GM18499 (cell line): ENCODE data around the gene NRP2.

ENCODE experiments used
- ATAC-seq: cut with Tn5 transposase; IDR thresholded peaks from one replicate; pipeline ENCODE4 v1.9.1; 2021; ENCODE audit warnings: moderate number of reproducible peaks; ENCODE audit not compliant: insufficient read depth, unreplicated experiment

Gene NRP2

DNA sequence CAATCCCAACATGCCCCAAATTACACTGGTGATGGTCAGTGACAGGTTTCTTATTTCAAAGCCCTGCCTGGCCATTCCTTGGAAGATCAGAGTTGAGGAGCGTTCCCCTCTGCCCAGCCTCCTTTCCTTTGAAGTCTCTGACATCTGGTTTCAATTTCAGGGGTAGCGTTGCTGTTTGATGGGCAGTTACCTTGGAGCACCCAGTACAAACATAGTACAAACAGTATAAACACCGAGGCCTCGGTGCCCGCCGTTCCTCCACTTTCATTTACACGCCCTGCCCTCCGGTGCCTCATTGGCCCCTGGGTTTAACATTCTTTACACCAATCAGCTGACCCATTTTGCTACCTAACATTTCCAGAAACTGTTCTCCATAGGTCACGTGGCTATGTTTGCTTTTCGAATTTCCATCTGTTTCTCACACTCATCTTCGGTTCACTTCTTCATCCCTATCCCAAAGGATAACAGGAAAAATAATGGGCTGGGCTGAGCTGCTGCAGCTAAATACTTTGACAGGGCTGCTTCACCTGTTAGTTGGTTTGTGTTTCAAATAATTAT is 65.6 kb downstream of the NRP2 start:
- ATAC-seq = no peak

DNA sequence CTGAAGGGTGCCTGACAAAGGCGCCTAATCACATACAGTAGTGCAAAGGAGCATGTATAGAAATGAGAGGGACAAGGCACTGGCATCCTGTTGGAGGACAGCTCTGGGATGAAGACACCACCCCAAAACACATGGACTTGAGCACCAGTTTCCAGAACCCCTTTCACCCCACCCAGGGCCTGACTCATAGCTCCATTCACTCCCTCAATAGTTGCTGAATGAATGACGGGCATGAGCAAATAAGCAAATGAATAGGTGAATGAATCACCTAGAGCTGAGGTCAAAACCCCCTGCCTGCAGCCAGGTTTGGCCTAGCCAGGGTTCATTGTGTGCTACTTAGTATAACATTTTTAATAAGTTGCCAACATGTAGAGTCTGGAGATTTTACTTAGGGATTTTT is 66.3 kb downstream of the NRP2 start:
- ATAC-seq = no peak

DNA sequence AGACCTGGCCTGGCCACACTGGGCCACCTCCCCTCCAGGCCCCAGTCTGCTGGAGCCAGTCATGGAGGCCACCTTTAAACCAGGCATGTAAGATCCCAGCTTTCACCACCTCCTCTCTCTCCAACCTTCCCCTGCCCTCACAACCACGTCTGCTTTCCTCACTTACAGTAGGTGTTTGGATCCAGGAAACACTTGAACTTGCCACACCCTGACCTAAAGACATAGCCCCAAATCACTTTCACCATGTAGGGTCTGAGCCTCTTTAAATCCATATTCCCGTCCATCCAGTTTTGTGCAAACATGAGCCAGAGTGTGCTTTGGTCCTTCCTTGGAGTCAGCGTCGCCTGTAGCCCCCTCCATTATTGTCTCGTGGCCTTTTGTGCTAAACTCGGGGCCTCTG is 66.8 kb downstream of the NRP2 start:
- ATAC-seq = no peak

DNA sequence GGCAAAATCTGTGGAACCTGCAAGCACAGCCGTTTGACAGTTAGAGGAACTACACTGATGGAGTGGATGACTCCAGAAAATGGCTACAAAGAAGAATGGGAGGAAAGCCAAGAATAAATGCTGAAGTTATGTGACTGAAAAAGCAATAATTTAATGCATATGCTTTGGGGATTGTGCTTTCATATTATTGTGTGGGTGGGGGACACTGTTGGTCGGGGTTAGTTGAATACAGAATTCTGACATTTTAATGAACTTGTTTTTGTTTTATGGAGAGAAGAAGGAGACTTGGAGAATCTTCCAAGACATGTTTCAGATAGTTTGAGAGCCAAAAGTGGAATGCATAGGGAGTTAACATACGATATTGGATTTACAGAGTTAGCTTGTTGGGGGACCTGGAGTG is 68.5 kb downstream of the NRP2 start:
- no peak for ATAC-seq

DNA sequence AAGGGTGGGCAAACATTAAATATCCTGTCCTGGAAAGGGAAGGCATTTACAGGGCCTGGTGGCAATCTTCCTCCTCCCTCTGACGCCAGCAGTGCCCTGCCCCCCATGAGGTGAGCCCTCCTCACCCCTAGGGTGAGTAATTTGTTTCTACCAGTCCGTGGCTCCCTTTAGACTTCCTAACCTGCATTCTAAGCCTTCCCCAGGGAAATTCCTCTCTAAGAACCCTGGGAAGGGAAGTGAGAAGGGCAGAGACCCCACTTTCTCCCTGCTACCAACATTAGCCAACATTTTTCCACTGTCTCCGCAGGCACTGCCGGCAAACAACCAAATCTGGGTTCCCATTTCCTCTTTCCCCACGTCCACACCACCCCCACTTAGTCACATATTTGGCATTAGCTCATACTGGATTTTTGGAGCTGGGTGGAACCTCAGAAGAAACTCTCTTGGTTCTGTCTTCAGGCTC is 69.3 kb downstream of the NRP2 start:
- no peak for ATAC-seq

DNA sequence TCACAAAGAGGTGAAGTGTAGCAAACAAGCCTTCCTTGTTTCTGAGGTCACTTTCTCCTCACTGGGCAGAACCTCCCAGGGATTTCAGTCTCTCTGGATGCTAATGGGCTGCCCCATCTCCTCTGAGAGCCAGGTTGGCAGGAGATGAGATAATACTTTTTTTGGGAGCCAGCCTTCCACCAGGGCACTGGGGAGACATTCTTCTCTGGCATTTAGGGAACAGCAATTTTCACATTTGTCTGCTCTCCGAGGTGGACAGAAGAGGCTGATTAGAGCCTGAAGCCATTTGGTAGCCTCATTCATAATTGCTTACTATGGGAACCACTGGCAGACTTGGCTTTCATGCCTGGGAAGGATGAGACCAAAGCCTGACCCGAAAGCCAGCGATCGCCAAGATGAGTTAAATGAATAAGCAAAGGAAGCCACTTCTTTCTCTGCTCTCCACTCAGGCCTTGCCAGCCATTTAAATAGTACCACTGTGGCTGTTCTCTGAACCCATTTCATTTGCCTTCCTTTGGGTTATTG is 70.1 kb downstream of the NRP2 start:
- ATAC-seq = no peak

DNA sequence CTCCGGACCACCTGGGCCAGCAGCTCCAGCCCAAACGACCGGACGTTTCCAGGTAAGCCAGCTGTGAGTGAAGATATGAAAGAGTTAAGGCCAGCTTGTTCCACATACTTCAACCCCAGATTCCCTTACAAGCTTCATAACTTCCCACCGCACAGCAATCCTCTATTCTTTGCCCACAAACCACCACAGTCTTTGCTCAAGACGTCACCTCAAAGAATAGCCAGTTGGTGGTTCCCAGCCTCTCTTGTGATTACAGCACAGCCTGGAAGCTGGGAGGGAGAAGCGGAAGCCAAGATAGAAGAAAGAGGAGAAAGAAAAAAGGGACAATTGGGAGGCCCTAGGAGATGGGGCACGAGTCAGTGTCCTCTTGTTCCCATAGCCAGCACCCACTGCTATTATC is 70.6 kb downstream of the NRP2 start:
- ATAC-seq = no peak

DNA sequence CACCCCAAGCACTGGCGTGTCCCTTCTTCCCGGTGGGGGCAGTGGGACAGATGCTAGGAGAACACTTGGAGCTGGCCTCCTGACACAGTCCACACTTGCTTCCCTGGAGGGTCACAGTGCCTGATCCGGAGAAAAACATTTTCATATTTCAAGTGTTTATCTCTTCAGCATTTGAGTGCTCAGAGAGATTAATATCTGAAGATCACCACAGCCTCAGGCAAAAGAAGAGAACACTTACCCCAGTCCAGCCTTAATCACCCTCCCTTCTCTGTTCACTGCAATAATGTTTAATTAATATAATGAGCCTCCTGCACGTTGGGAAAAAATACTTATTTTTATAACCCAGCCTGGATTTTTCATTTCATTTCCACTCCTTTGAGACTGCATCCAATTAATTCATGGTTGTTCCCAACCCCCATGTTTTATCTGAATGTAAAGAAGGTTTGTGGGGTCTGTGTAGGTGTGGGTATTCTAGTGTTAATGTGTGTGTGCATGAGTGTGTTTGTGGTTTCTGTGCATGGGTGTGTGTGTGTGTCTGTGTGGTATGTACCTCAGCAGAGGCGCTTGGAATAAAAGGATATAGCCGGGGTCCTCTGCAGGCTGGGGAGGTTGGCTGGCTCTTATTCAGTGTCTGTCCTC is 72.1 kb downstream of the NRP2 start:
- ATAC-seq = no peak

DNA sequence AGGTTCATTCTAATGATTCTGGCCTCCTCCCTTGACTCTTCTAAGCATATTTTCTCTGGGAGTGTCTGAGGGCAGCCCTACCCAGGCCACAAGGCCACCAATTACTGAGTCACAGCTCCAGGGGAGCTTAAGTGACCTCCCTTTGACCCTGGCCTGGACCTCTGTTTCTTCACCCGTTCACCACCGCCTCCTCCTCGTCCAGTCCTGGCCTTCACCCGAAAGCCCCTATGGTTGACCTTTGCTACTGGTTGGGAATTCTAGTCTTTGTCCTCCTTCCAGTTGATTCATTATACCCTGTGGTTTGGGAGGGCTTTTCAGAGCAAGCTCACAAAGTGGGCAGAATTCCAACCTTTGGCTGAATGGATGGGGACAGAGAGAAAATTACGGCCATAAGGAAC is 72.6 kb downstream of the NRP2 start:
- ATAC-seq = no peak

DNA sequence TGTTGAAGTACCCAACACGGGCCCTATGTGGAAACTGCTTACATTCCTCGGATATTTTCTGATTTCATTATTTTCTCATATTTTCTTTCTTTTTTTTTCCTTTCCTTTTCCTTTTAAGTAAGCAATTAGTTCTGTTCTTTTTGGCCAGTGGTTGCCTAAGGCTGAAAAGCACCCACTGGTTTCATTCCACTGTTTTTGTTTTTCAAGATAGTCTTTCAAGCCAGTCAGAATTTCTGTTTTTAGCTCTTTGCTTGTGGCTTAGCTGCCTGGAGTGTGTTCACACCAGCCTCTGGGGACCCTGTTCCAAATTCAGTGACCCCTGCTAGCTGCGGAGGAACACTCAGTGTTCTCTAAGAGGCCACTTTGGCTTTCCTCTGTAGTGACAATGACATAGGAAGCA is 73.6 kb downstream of the NRP2 start:
- ATAC-seq = no peak

DNA sequence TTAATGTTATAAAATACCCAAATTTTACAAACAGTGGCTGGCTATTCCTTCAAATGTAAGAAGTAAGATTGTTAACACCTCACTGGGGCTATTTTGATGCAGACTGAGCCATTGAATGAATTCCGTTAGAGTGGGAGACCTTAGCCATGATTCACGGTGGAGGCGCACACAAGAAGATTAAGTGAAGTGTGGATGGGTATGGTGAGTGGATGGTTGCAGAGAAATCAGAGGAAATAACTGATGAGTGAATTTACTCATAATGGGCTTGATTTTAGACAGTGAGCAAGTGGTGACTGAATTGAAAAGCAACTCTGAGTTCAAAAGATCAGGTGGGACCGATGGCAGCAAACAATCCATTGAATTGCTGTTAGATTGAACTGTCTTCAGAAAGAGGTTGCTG is 75.0 kb downstream of the NRP2 start:
- no peak for ATAC-seq

DNA sequence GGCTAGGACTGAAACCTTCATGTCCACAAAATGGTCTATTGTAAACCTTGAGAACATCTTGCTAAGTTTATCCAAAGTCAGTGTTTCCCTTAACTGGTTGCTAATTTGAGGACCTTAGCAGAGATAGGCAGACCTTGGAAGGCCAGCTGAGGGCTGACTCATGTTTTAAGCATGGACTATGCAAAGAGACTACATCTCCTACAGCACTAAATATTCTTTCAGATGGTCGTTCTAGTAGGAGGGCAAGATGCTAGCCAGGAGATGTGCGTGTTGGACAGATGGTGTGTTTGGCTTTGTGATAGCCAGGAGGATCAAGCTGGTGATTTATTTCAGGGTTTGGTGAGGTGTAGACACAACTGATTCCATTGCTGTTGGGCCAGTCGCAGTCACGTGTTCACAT is 75.8 kb downstream of the NRP2 start:
- ATAC-seq = no peak

DNA sequence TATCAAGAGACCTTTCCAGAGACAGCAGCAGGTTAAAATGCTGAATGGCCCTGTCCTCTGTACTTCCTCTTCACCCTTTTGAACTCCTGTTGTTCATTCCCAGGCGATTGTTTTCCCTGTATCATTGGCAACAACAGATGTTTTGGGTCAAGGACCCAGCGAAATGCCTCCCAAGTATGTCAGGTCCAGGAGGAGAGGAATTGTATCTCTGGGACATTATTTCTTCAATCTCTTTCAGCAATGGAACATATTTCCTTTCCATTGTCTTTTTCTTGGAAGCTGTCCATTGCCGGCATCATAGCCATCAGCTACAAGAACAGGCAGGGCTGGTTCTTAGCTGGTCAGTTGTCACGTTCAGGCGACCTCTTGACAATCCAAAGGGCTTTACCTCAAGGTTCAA is 76.2 kb downstream of the NRP2 start:
- no peak for ATAC-seq

DNA sequence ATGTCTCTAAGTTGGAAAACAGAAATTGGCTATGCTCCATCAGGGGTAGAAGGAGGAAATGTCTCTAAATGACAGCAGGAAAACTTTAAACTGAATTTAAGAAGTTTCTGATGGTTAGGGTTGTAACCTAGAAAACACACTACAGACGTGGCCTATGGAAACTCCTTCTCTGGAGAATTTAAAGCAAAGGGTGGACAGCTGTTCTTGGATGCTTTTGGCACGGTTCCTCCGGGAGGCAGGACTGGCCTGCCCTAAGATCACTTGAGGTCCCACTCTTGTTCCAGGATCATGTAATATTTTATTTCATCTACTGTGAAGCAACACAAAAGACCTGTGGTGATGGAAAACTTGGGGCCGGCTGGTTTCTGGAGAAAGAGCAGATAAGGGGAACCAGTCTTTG is 77.0 kb downstream of the NRP2 start:
- ATAC-seq = no peak

DNA sequence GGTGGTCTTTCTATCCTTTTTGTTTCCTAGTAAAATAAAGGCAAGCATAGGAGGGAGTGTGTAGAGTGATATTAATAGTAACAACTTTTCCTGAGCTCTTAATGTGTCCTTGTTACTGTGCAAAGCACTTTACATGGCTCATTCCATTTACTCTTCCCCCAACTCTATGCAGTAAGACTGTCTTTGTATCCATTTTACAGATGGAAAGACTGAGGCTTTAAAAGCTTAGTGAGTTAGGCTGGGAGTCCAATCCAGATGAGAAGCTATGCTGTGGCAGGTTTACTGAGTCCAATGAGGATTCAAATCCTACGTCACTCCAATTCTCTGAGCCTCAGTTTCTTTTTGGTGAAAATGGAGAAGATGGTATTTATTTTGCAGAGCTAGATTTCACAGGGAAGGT is 77.4 kb downstream of the NRP2 start:
- no peak for ATAC-seq

DNA sequence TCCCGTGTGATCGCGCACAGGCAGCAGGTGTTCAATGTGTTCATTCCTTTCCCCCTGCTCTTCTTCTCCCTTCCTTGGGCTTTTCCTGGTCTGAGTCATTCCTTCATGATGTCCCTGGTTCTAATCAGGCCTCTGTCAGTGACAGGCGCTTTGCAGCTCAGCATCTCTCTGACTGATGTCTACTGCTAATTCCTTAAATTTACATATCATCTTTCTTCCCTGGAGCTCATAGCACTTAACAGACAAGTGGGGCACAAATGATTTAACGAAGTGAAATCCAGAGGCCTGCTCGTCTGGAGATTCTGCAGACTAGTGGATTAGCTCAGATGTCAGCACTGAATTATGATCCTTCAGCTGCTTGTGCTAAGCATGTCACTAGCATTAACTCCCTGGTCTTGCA is 77.9 kb downstream of the NRP2 start:
- ATAC-seq = no peak

DNA sequence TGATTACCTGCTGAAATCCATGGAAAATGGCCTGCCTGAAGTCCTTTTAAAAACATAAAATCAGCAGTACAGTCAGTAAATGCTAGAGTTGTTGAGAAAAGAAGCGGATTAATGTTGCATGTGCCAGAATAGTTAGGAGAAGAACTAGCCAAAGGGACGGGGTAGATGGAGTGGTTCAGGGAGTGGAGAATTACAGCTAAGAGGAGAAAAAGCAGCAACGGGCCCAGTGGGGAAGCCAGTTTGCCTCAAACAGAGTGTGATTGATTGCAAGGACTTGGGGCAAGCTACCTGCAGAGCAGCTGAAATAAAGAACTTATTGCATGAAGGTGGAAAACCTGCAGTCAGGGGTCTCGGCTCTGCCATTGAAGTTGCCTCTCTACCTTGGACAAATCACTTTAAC is 79.1 kb downstream of the NRP2 start:
- ATAC-seq = no peak

DNA sequence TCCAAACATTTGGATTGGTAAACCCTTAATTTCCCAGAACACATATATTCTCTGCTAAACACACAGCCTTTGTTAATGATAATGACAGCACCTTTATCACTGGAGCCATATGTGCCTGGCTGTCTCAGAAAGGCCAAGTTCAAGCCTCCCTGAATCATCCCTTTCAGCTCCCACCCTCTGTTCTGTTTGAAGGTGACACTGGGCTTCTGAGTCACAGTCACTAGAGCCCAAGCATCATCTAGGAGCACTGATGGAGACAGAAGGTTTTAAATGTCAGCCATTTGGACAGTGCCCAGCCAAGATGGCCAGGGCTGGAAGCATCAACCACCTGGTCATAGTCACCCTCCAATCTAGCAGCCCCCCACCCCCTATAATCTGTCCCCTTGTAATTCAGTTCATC is 80.6 kb downstream of the NRP2 start:
- ATAC-seq = no peak

DNA sequence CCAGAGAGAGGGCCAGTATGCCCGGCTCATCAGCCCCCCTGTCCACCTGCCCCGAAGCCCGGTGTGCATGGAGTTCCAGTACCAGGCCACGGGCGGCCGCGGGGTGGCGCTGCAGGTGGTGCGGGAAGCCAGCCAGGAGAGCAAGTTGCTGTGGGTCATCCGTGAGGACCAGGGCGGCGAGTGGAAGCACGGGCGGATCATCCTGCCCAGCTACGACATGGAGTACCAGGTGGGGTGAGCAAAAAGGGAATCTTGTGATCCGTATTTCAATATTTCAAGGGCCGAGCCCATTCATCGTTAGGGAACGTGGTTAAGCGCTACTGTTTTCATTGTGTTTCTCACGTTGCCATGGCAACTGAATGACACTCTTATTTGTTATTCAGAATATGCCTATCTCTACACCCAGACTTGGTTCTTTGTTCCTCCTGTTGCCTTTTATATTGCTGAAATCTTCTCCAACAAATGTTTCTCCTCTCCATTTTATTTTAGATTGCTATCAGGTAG is 81.5 kb downstream of the NRP2 start:
- no peak for ATAC-seq

DNA sequence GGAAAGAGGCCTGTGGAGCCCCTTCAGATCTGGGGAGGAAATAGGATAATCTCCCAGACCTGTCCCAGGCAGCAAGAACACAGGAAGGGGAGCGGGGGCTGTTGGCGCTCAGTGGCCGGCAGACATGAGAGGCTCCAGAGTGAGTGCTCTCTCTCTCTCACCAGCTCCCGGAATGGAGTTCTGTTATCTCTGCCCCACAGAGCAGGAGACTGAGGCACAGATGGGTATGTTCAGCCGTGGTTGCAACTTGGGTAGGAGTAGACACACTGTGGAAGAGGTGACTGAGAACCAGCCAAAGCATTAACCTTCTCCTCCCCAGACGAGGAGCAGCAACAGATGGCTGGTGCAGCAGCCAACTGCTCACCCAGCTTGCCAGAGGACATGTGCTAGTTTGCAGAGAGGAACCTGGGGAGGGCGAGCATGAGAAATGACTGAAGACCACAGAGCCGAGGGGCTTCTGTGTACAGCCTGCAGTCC is 82.0 kb downstream of the NRP2 start:
- ATAC-seq = no peak

DNA sequence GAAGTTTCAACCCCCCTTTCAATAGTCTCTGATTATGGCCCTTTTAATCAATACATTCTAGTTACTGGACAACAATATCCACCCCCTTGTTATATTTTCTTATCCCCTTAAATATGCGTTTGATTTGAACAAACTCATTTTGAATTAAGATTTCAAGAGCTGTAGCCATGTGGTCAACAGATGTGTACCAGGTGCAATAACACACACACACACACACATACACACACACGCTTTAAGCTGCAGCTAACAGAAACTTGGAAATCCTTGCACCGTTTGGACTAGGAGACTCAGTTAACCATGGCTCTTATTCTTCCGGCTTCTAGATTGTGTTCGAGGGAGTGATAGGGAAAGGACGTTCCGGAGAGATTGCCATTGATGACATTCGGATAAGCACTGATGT is 82.8 kb downstream of the NRP2 start:
- ATAC-seq = no peak

DNA sequence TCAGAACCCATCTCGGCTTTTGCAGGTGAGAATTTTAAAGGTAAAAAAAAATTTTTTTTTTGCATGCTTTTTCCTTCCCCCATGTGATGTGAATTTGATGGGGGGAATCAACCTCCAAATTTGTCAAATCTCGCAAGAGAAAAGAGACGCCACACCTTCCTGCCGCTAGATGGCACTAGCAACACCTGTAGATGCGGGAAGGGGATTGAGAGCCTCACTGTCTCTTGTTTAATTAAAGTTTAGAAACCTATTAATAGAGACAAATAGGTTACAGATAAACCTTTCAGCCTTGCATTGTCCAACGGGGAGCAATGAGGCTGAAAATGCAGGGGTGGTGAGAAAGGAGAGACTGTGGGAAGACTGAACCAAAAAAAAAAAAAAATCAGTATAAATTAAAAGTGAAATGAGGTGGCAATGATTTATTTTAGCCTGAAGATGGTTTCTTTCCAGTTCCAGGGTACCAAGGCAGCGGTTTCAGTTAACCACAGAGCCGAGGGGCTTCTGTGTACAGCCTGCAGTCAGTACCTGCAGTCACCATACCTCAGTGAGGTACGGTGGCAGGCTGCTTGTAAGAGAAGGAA is 84.6 kb downstream of the NRP2 start:
- ATAC-seq = no peak
